ENCODE results near the gene GPRC5B. TPM values are rescaled to one million over a fixed set of nuclear protein-coding genes. Genes with fewer than 3 reads are reported as not detected.
A peak's percentile ranks its signal among the peaks of the same experiment; 100 is the strongest.

GPRC5B gene
- total and polyA plus RNA-seq, 5 donors: 56.4 to 86.8 (median 82.4) TPM

- Histone ChIP-seq H3K4me1 (ENCODE audit: control insufficient read depth, insufficient read depth, low read length) (no peaks in the 10 kb centered on the region), H3K27ac (ENCODE audit: low read length) (no peak overlapping the region), H3K27me3 (ENCODE audit: control insufficient read depth, insufficient read depth) (no peaks in the 10 kb centered on the region), H3K9me3 (ENCODE audit: control insufficient read depth, low read length) (no peaks in the 10 kb centered on the region), H3K4me3 (ENCODE audit: low read length) (no peak overlapping the region)
- intact Hi-C loops (cut with DNase I): no loop called here
- WGBS: 74% methylated on average over 3 of the region's 3 CpGs
- DNase-seq (no peak), ATAC-seq (no peak)
Measured at GRCh38 chr16:19833176-19833575, 51.5 kb downstream of the GPRC5B start.

GRCh38 chr16:19831678-19832077 is 53.0 kb downstream of the GPRC5B start:
- H3K4me3 ChIP-seq (ENCODE audit: low read length): no peak overlapping the region
- ATAC-seq (peak; percentile 76 to 78), DNase-seq (no peak)
- H3K4me1 ChIP-seq (ENCODE audit: control insufficient read depth, insufficient read depth, low read length): no peaks in the 10 kb centered on the region
- no peaks in the 10 kb centered on the region for H3K27me3 ChIP-seq (ENCODE audit: control insufficient read depth, insufficient read depth)
- no peak overlapping the region for H3K27ac ChIP-seq (ENCODE audit: low read length)
- no peaks in the 10 kb centered on the region for H3K9me3 ChIP-seq (ENCODE audit: control insufficient read depth, low read length)
- WGBS: 56% methylated on average over 6 of the region's 6 CpGs
- intact Hi-C loops (cut with DNase I): no loop called here

- Histone ChIP-seq H3K4me1 (ENCODE audit: control insufficient read depth, insufficient read depth, low read length) (no peaks in the 10 kb centered on the region), H3K27me3 (ENCODE audit: control insufficient read depth, insufficient read depth) (no peaks in the 10 kb centered on the region), H3K4me3 (ENCODE audit: low read length) (no peak overlapping the region), H3K27ac (ENCODE audit: low read length) (peak overlapping the region; percentile 47), H3K9me3 (ENCODE audit: control insufficient read depth, low read length) (no peaks in the 10 kb centered on the region)
- intact Hi-C loops (cut with DNase I): no loop called here
- DNase-seq (no peak), ATAC-seq (peak; percentile 28 to 41)
- 63% methylated on average over 5 of the region's 5 CpGs for WGBS
Measured at GRCh38 chr16:19830902-19831560, 53.6 kb downstream of the GPRC5B start.

- Histone ChIP-seq H3K9me3 (ENCODE audit: control insufficient read depth, low read length) (no peaks in the 10 kb centered on the region), H3K27ac (ENCODE audit: low read length) (no peak overlapping the region), H3K4me1 (ENCODE audit: control insufficient read depth, insufficient read depth, low read length) (no peaks in the 10 kb centered on the region), H3K27me3 (ENCODE audit: control insufficient read depth, insufficient read depth) (no peaks in the 10 kb centered on the region), H3K4me3 (ENCODE audit: low read length) (no peak overlapping the region)
- 80% methylated on average over 9 of the region's 9 CpGs for whole genome bisulfite sequencing
- no peak for DNase-seq
- peak; percentile 33 to 53 for ATAC-seq
- intact Hi-C loops (cut with DNase I): no loop called here
Measured at GRCh38 chr16:19829844-19830692, 54.6 kb downstream of the GPRC5B start.

- H3K27me3 ChIP-seq (ENCODE audit: control insufficient read depth, insufficient read depth): no peaks in the 10 kb centered on the region
- no peaks in the 10 kb centered on the region for H3K9me3 ChIP-seq (ENCODE audit: control insufficient read depth, low read length)
- H3K4me1 ChIP-seq (ENCODE audit: control insufficient read depth, insufficient read depth, low read length): no peaks in the 10 kb centered on the region
- no peak overlapping the region for H3K27ac ChIP-seq (ENCODE audit: low read length)
- intact Hi-C loops (cut with DNase I): no loop called here
- ATAC-seq (no peak), DNase-seq (no peak)
- H3K4me3 ChIP-seq (ENCODE audit: low read length): no peak overlapping the region
- 92% methylated on average over 5 of the region's 5 CpGs for WGBS
Measured at GRCh38 chr16:19824216-19824615, 60.4 kb downstream of the GPRC5B start.

GRCh38 chr16:19823322-19823721 is 61.3 kb downstream of the GPRC5B start:
- DNase-seq: no peak
- Histone ChIP-seq H3K9me3 (ENCODE audit: control insufficient read depth, low read length) (no peaks in the 10 kb centered on the region), H3K4me3 (ENCODE audit: low read length) (no peak overlapping the region), H3K27ac (ENCODE audit: low read length) (no peak overlapping the region), H3K27me3 (ENCODE audit: control insufficient read depth, insufficient read depth) (no peaks in the 10 kb centered on the region), H3K4me1 (ENCODE audit: control insufficient read depth, insufficient read depth, low read length) (no peaks in the 10 kb centered on the region)
- ATAC-seq: no peak
- WGBS: 88% methylated on average over 6 of the region's 6 CpGs
- intact Hi-C loops (cut with DNase I): no loop called here

- Histone ChIP-seq H3K27me3 (ENCODE audit: control insufficient read depth, insufficient read depth) (no peaks in the 10 kb centered on the region), H3K9me3 (ENCODE audit: control insufficient read depth, low read length) (no peaks in the 10 kb centered on the region), H3K4me1 (ENCODE audit: control insufficient read depth, insufficient read depth, low read length) (no peaks in the 10 kb centered on the region), H3K4me3 (ENCODE audit: low read length) (no peak overlapping the region), H3K27ac (ENCODE audit: low read length) (no peak overlapping the region)
- intact Hi-C loops (cut with DNase I): no loop called here
- DNase-seq: no peak
- ATAC-seq: no peak
- 87% methylated on average over 2 of the region's 2 CpGs for WGBS
Measured at GRCh38 chr16:19822533-19822932, 62.1 kb downstream of the GPRC5B start.

- ATAC-seq (no peak), DNase-seq (no peak)
- Histone ChIP-seq H3K4me1 (ENCODE audit: control insufficient read depth, insufficient read depth, low read length) (no peaks in the 10 kb centered on the region), H3K27ac (ENCODE audit: low read length) (no peak overlapping the region), H3K27me3 (ENCODE audit: control insufficient read depth, insufficient read depth) (no peaks in the 10 kb centered on the region), H3K9me3 (ENCODE audit: control insufficient read depth, low read length) (no peaks in the 10 kb centered on the region), H3K4me3 (ENCODE audit: low read length) (no peak overlapping the region)
- intact Hi-C loops (cut with DNase I): no loop called here
- WGBS: 82% methylated on average over 7 of the region's 7 CpGs
Measured at GRCh38 chr16:19817875-19818274, 66.8 kb downstream of the GPRC5B start.

- Histone ChIP-seq H3K4me3 (ENCODE audit: low read length) (no peak overlapping the region), H3K4me1 (ENCODE audit: control insufficient read depth, insufficient read depth, low read length) (no peaks in the 10 kb centered on the region), H3K27ac (ENCODE audit: low read length) (no peak overlapping the region), H3K9me3 (ENCODE audit: control insufficient read depth, low read length) (no peaks in the 10 kb centered on the region), H3K27me3 (ENCODE audit: control insufficient read depth, insufficient read depth) (no peaks in the 10 kb centered on the region)
- ATAC-seq (no peak), DNase-seq (no peak)
- intact Hi-C loops (cut with DNase I): no loop called here
- WGBS: 87% methylated on average over 3 of the region's 3 CpGs
Measured at GRCh38 chr16:19817122-19817521, 67.5 kb downstream of the GPRC5B start.

GRCh38 chr16:19815418-19815817 is 69.2 kb downstream of the GPRC5B start:
- H3K27ac ChIP-seq (ENCODE audit: low read length): no peak overlapping the region
- DNase-seq (no peak), ATAC-seq (no peak)
- H3K27me3 ChIP-seq (ENCODE audit: control insufficient read depth, insufficient read depth): no peaks in the 10 kb centered on the region
- H3K9me3 ChIP-seq (ENCODE audit: control insufficient read depth, low read length): no peaks in the 10 kb centered on the region
- intact Hi-C loops (cut with DNase I): no loop called here
- no peaks in the 10 kb centered on the region for H3K4me1 ChIP-seq (ENCODE audit: control insufficient read depth, insufficient read depth, low read length)
- no peak overlapping the region for H3K4me3 ChIP-seq (ENCODE audit: low read length)
- WGBS: 84% methylated on average over 2 of the region's 2 CpGs

- Histone ChIP-seq H3K4me3 (ENCODE audit: low read length) (no peak overlapping the region), H3K4me1 (ENCODE audit: control insufficient read depth, insufficient read depth, low read length) (no peaks in the 10 kb centered on the region), H3K9me3 (ENCODE audit: control insufficient read depth, low read length) (no peaks in the 10 kb centered on the region), H3K27me3 (ENCODE audit: control insufficient read depth, insufficient read depth) (no peaks in the 10 kb centered on the region), H3K27ac (ENCODE audit: low read length) (no peak overlapping the region)
- DNase-seq (no peak), ATAC-seq (no peak)
- intact Hi-C loops (cut with DNase I): no loop called here
Measured at GRCh38 chr16:19812986-19813385, 71.7 kb downstream of the GPRC5B start.
